Measurements from ENCODE around the gene HOXA7. TPM values are rescaled to one million over a fixed set of nuclear protein-coding genes. Genes with fewer than 3 reads are reported as not detected.

Gene HOXA7
- total and polyA plus RNA-seq, 2 of the 8 experiments (the other 6 are each of a cell fraction or from before 2014, with no cell fraction given): 0.03 TPM; not detected in 1

GRCh38 chr7:27106181-27106900 lies 50.1 kb downstream of the HOXA7 start (continued):
- no peak for TF ChIP-seq SIX5 (IDR thresholded peaks at IDR 0.05; ENCODE audit: low read depth, low read length)
- TF ChIP-seq CTBP2 (IDR thresholded peaks at IDR 0.05; ENCODE audit: borderline replicate concordance, insufficient read depth, insufficient read length, low read length): peak; percentile 98
- no peak for TF ChIP-seq BRCA1 (IDR thresholded peaks at IDR 0.05; ENCODE audit: low read depth, low read length)
- TF ChIP-seq GABPA (IDR thresholded peaks at IDR 0.05; ENCODE audit: borderline replicate concordance, insufficient read depth, low read length): 0 out of 2 replicates have a peak, but pooled peaks have one; percentile 8
- no peak for TF ChIP-seq EP300 (IDR thresholded peaks at IDR 0.05; ENCODE audit: borderline replicate concordance in 1 of 2, low read depth in 2 of 2, low read length in 2 of 2)
- TF ChIP-seq, protein P1, sequence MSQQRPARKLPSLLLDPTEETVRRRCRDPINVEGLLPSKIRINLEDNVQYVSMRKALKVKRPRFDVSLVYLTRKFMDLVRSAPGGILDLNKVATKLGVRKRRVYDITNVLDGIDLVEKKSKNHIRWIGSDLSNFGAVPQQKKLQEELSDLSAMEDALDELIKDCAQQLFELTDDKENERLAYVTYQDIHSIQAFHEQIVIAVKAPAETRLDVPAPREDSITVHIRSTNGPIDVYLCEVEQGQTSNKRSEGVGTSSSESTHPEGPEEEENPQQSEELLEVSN (IDR thresholded peaks at IDR 0.05): no peak
- peak; percentile 93 for TF ChIP-seq SUZ12 (IDR thresholded peaks at IDR 0.05; ENCODE audit: low read length)
- no peak for TF ChIP-seq KDM4A (IDR thresholded peaks at IDR 0.05; ENCODE audit: low read depth, low read length, severe bottlenecking)
- no peak for TF ChIP-seq BCL11A (IDR thresholded peaks at IDR 0.05; ENCODE audit: low read depth in 2 of 2, low read length in 2 of 2)
- peak; percentile 86; the same call in 1 of the 2 replicates for TF ChIP-seq CBX8 (IDR thresholded peaks at IDR 0.05; ENCODE audit: borderline replicate concordance, low read depth, low read length)
- peak; percentile 16 for TF ChIP-seq ASH2L (IDR thresholded peaks at IDR 0.05; ENCODE audit: low read length)
- no peak for TF ChIP-seq NRF1 (IDR thresholded peaks at IDR 0.05; ENCODE audit: low read depth, low read length)
- TF ChIP-seq, protein P2, sequence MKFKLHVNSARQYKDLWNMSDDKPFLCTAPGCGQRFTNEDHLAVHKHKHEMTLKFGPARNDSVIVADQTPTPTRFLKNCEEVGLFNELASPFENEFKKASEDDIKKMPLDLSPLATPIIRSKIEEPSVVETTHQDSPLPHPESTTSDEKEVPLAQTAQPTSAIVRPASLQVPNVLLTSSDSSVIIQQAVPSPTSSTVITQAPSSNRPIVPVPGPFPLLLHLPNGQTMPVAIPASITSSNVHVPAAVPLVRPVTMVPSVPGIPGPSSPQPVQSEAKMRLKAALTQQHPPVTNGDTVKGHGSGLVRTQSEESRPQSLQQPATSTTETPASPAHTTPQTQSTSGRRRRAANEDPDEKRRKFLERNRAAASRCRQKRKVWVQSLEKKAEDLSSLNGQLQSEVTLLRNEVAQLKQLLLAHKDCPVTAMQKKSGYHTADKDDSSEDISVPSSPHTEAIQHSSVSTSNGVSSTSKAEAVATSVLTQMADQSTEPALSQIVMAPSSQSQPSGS (IDR thresholded peaks at IDR 0.05; ENCODE audit: low read length): no peak
- no peak for TF ChIP-seq CEBPB (IDR thresholded peaks at IDR 0.05; ENCODE audit: low read depth, low read length)

Data from H1 (cell line).